ENCODE measurements around the gene AHI1. TPM values are rescaled to one million over a fixed set of nuclear protein-coding genes. Genes with fewer than 3 reads are reported as not detected.

The AHI1 gene
- total and polyA plus RNA-seq, 9 donors: 7.1 to 56.2 (median 26.7) TPM

DNA sequence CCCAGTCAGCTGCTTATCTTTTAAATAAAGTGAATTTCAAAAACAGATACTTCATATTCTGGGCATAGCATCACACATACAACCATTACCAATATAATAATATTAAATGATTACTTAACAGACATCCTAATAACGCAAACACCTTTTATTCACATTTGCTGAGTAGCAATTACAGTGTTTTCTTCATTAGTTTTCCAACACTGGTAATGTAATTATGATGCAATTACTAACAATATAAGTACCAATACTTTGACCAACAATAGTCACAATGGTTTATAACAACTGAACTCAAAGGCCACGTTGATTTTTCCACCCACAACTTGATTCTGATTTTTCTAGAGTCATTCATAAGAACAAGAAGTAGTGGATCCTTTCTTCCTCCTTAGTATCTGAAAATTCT is 212.4 kb downstream of the AHI1 start:
- intact Hi-C loops (cut with DNase I): no loop called here
- 89 to 92% (median 91%) methylated on average over 2 of the region's 2 CpGs for WGBS, 3 donors

GRCh38 chr6:135283926-135284325 is 213.6 kb downstream of the AHI1 start:
- Histone ChIP-seq H3K4me3 (no peak overlapping the region), H3K4me1 (ENCODE audit: insufficient read depth) (no peaks in the 10 kb centered on the region), H3K36me3 (no peaks in the 10 kb centered on the region), H3K9me3 (no peaks in the 10 kb centered on the region), H3K27ac (no peak overlapping the region), H3K27me3 (no peaks in the 10 kb centered on the region)
- DNase-seq: no peak
- 85 to 94% (median 88%) methylated on average over 2 of the region's 2 CpGs for WGBS, 3 donors
- no peak for TF ChIP-seq POLR2A (IDR thresholded peaks at IDR 0.05)
- no peak for TF ChIP-seq EP300 (IDR thresholded peaks at IDR 0.05)
- TF ChIP-seq, protein P1, sequence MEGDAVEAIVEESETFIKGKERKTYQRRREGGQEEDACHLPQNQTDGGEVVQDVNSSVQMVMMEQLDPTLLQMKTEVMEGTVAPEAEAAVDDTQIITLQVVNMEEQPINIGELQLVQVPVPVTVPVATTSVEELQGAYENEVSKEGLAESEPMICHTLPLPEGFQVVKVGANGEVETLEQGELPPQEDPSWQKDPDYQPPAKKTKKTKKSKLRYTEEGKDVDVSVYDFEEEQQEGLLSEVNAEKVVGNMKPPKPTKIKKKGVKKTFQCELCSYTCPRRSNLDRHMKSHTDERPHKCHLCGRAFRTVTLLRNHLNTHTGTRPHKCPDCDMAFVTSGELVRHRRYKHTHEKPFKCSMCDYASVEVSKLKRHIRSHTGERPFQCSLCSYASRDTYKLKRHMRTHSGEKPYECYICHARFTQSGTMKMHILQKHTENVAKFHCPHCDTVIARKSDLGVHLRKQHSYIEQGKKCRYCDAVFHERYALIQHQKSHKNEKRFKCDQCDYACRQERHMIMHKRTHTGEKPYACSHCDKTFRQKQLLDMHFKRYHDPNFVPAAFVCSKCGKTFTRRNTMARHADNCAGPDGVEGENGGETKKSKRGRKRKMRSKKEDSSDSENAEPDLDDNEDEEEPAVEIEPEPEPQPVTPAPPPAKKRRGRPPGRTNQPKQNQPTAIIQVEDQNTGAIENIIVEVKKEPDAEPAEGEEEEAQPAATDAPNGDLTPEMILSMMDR (IDR thresholded peaks at IDR 0.05): no peak
- intact Hi-C loops (cut with DNase I): no loop called here

More for the DNA sequence above, 212.4 kb downstream of the AHI1 start:
- Histone ChIP-seq H3K27me3 (no peaks in the 10 kb centered on the region), H3K4me3 (no peak overlapping the region), H3K36me3 (no peaks in the 10 kb centered on the region), H3K9me3 (no peaks in the 10 kb centered on the region), H3K27ac (no peak overlapping the region), H3K4me1 (ENCODE audit: insufficient read depth) (no peaks in the 10 kb centered on the region)
- DNase-seq: no peak
- TF ChIP-seq POLR2A (IDR thresholded peaks at IDR 0.05): no peak
- no peak for TF ChIP-seq EP300 (IDR thresholded peaks at IDR 0.05)

DNA sequence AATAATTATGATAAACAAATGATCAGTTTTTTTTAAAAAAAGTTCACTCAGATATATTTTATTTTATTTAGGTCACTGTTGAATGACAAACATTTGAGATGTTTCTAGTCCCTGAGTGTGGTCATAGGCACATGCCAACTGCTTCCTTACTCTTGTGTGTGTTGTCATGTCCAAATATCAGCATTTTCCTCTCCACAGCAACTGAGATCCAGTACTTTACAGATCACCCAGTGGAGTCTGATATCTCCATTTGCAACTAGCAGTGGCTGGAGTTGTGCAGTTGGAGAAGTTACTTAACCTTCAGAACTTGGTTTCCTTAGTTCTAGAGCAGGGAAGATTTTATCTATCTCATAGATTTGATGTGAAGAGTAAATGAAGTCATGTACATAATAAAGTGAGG is 215.1 kb downstream of the AHI1 start:
- no peak for TF ChIP-seq EP300 (IDR thresholded peaks at IDR 0.05)
- no peak for TF ChIP-seq POLR2A (IDR thresholded peaks at IDR 0.05)
- TF ChIP-seq, protein P1 (IDR thresholded peaks at IDR 0.05): no peak
- intact Hi-C loops (cut with DNase I): no loop called here
- no peaks in the 10 kb centered on the region for H3K36me3 ChIP-seq
- H3K4me1 ChIP-seq (ENCODE audit: insufficient read depth): no peaks in the 10 kb centered on the region
- no peaks in the 10 kb centered on the region for H3K27me3 ChIP-seq
- no peak overlapping the region for H3K27ac ChIP-seq
- DNase-seq: no peak
- no peak overlapping the region for H3K4me3 ChIP-seq
- no peaks in the 10 kb centered on the region for H3K9me3 ChIP-seq

DNA sequence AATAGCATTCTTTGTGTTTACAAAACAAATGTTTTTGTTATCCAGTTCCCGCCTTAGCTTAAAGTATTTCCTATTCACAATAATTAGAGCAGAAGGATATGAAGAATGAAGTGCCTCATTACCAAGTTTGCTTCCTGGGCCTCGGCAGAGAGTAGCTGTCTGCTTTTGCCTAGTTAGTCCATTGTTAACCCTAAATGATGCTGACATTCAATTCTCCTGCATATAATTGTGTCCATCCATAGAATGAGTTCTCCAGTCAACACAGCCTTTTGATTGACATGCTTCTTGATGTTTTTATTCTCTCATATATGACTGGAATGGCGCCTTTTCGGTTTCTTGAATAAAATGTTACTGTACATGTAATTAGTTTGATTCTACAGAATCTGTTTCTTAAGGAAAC is 215.6 kb downstream of the AHI1 start:
- Histone ChIP-seq H3K27me3 (no peaks in the 10 kb centered on the region), H3K36me3 (no peaks in the 10 kb centered on the region), H3K9me3 (no peaks in the 10 kb centered on the region), H3K4me3 (no peak overlapping the region), H3K4me1 (ENCODE audit: insufficient read depth) (no peaks in the 10 kb centered on the region), H3K27ac (no peak overlapping the region)
- TF ChIP-seq, protein P1 (IDR thresholded peaks at IDR 0.05): no peak
- TF ChIP-seq POLR2A (IDR thresholded peaks at IDR 0.05): no peak
- WGBS, 3 donors: 84 to 90% (median 86%) methylated on average over 4 of the region's 4 CpGs
- DNase-seq: no peak
- intact Hi-C loops (cut with DNase I): no loop called here

DNA sequence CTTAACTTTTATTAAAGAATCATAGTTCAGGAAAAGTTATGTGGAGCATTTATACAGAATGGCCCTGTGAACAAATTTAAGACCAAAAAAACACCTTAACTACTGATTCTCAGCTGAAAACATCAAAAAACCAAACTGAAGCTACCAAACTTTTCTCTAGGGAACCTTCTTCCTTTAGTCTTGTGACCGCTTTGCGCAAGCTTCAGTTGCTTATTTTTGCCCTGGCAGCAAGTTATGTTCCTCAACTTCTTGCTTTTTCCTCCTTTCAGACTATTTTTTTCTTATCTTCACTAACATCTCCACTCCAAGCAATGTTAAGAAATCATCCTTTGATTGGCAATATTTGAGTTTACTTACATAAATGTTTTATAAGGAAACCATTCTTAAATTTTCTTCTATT is 216.3 kb downstream of the AHI1 start:
- no peak for DNase-seq
- WGBS, 3 donors: 88 to 95% (median 89%) methylated on average over 2 of the region's 2 CpGs
- intact Hi-C loops (cut with DNase I): no loop called here
- Histone ChIP-seq H3K27ac (no peak overlapping the region), H3K36me3 (no peaks in the 10 kb centered on the region), H3K9me3 (no peaks in the 10 kb centered on the region), H3K4me1 (ENCODE audit: insufficient read depth) (no peaks in the 10 kb centered on the region), H3K27me3 (no peaks in the 10 kb centered on the region), H3K4me3 (no peak overlapping the region)
- TF ChIP-seq, protein P1 (IDR thresholded peaks at IDR 0.05): no peak
- TF ChIP-seq EP300 (IDR thresholded peaks at IDR 0.05) (no peak), POLR2A (IDR thresholded peaks at IDR 0.05) (no peak)

Measured in ovary (tissue), 9 donors.